Activated naive CD4-positive, alpha-beta T cell treated with anti-CD3 and anti-CD28 coated beads for 36 hours (primary cell): ENCODE results near the gene ONECUT3. TPM values are rescaled to one million over a fixed set of nuclear protein-coding genes. Genes with fewer than 3 reads are reported as not detected.
"Not testable (repeated sequence)": the region's sequence is repeated elsewhere in the genome, so short reads cannot be mapped to it uniquely, and the experiment has no call there.

Experiments
- CTCF ChIA-PET: fragments of 350-600 bp; sonication (Branson Sonifier 250); formaldehyde crosslinking; loops from one replicate; lab custom pipeline; 2021; ENCODE audit warnings: antibody characterized with exemption; lab: Charles Lee
- DNase-seq: peaks from one replicate; pipeline ENCODE4 v3.0.0-alpha.2; 2020
- H3K27ac Mint-ChIP-seq: one replicate; pipeline ENCODE4 v1.8.0; 2021; ENCODE audit warnings: mild to moderate bottlenecking, mixed read lengths
- H3K27me3 Mint-ChIP-seq: one replicate; pipeline ENCODE4 v1.8.0; 2021; ENCODE audit warnings: low read depth, mixed read lengths
- H3K36me3 Mint-ChIP-seq: one replicate; pipeline ENCODE4 v1.8.0; 2021; ENCODE audit warnings: low read depth, mixed read lengths
- H3K4me1 Mint-ChIP-seq: one replicate; pipeline ENCODE4 v1.8.0; 2021; ENCODE audit warnings: low read depth, mixed read lengths
- H3K4me3 Mint-ChIP-seq: one replicate; pipeline ENCODE4 v1.8.0; 2021; ENCODE audit warnings: mild to moderate bottlenecking, moderate library complexity, mixed read lengths
- H3K9me3 Mint-ChIP-seq: one replicate; pipeline ENCODE4 v1.8.0; 2021; ENCODE audit warnings: mixed read lengths
- intact Hi-C: fragments of 100-400 bp; cut with micrococcal nuclease; formaldehyde crosslinking; loops from one replicate; pipeline ENCODE4 v1.15.1; 2023
- total RNA-seq, 2 experiments: library from RNA; stranded (reverse); gene quantifications; one replicate each; pipeline ENCODE4 v1.2.3, GENCODE V29; 2021

ONECUT3 gene
- total RNA-seq, 2 experiments from 2014 or later, result not detected

GRCh38 chr19:1754018-1754635 is 821 bp downstream of the ONECUT3 start:
- intact Hi-C loops, result no loop called here
- peaks cover 16% of the 10 kb centered on the region for H3K4me1 Mint-ChIP-seq
- no peaks in the 10 kb centered on the region for H3K36me3 Mint-ChIP-seq
- no peaks in the 10 kb centered on the region for H3K9me3 Mint-ChIP-seq
- CTCF ChIA-PET, result interaction anchor here (0.7 to 0.9 kb wide), 2 partner anchors 15 to 82 kb away, joined by 3 read pairs; no protein-coding TSS in a partner anchor
- H3K4me3 Mint-ChIP-seq, result no peak overlapping the region
- DNase-seq, result no peak
- no peak overlapping the region for H3K27ac Mint-ChIP-seq
- peaks cover 55% of the 10 kb centered on the region for H3K27me3 Mint-ChIP-seq

GRCh38 chr19:1754636-1755466 is 1.5 kb downstream of the ONECUT3 start:
- peaks cover 61% of the 10 kb centered on the region for H3K27me3 Mint-ChIP-seq
- no peaks in the 10 kb centered on the region for H3K9me3 Mint-ChIP-seq
- no peak overlapping the region for H3K27ac Mint-ChIP-seq
- H3K4me3 Mint-ChIP-seq, result no peak overlapping the region
- DNase-seq, result no peak
- intact Hi-C loops, result loop anchor here (5.0 kb wide), 1 partner anchor 288 kb away; no protein-coding TSS in a partner anchor
- CTCF ChIA-PET, result interaction anchor here (0.7 to 0.9 kb wide), 2 partner anchors 15 to 82 kb away, joined by 3 read pairs; no protein-coding TSS in a partner anchor
- H3K4me1 Mint-ChIP-seq, result peaks cover 16% of the 10 kb centered on the region
- no peaks in the 10 kb centered on the region for H3K36me3 Mint-ChIP-seq

- Mint-ChIP-seq H3K9me3 (no peaks in the 10 kb centered on the region), H3K36me3 (no peaks in the 10 kb centered on the region), H3K27me3 (peaks cover 60% of the 10 kb centered on the region), H3K4me3 (no peak overlapping the region), H3K27ac (no peak overlapping the region), H3K4me1 (peaks cover 12% of the 10 kb centered on the region)
- DNase-seq, result no peak
- CTCF ChIA-PET, result no interaction called here
- intact Hi-C loops, result loop anchor here (5.0 kb wide), 1 partner anchor 288 kb away; no protein-coding TSS in a partner anchor
These were observed 2.3 kb downstream of the ONECUT3 start for GRCh38 chr19:1755467-1756171.

GRCh38 chr19:1756264-1756663 is 3.0 kb downstream of the ONECUT3 start:
- Mint-ChIP-seq H3K27ac (no peak overlapping the region), H3K4me3 (no peak overlapping the region), H3K27me3 (peaks cover 62% of the 10 kb centered on the region), H3K4me1 (peaks cover 12% of the 10 kb centered on the region), H3K36me3 (no peaks in the 10 kb centered on the region), H3K9me3 (no peaks in the 10 kb centered on the region)
- CTCF ChIA-PET, result no interaction called here
- DNase-seq, result no peak
- intact Hi-C loops, result loop anchor here (5.0 kb wide), 1 partner anchor 289 kb away; no protein-coding TSS in a partner anchor

- H3K9me3 Mint-ChIP-seq, result no peaks in the 10 kb centered on the region
- H3K4me3 Mint-ChIP-seq, result no peak overlapping the region
- H3K27ac Mint-ChIP-seq, result no peak overlapping the region
- peaks cover 12% of the 10 kb centered on the region for H3K4me1 Mint-ChIP-seq
- CTCF ChIA-PET, result no interaction called here
- peaks cover 63% of the 10 kb centered on the region for H3K27me3 Mint-ChIP-seq
- no peak for DNase-seq
- no peaks in the 10 kb centered on the region for H3K36me3 Mint-ChIP-seq
- intact Hi-C loops, result loop anchor here (5.0 kb wide), 1 partner anchor 290 kb away; no protein-coding TSS in a partner anchor
These were observed 3.6 kb downstream of the ONECUT3 start for GRCh38 chr19:1756705-1757465.

- no peak for DNase-seq
- Mint-ChIP-seq H3K9me3 (no peaks in the 10 kb centered on the region), H3K27ac (no peak overlapping the region), H3K36me3 (no peaks in the 10 kb centered on the region), H3K4me3 (no peak overlapping the region), H3K4me1 (peaks cover 12% of the 10 kb centered on the region), H3K27me3 (peaks cover 62% of the 10 kb centered on the region)
- CTCF ChIA-PET, result no interaction called here
- intact Hi-C loops, result loop anchor here (5.0 kb wide), 1 partner anchor 290 kb away; no protein-coding TSS in a partner anchor
These were observed 4.3 kb downstream of the ONECUT3 start for GRCh38 chr19:1757468-1758230.

GRCh38 chr19:1758231-1758577 is 4.9 kb downstream of the ONECUT3 start:
- H3K27me3 Mint-ChIP-seq, result peaks cover 62% of the 10 kb centered on the region
- intact Hi-C loops, result loop anchor here (5.0 kb wide), 1 partner anchor 291 kb away; no protein-coding TSS in a partner anchor

GRCh38 chr19:1758959-1759903 is 5.9 kb downstream of the ONECUT3 start:
- CTCF ChIA-PET, result no interaction called here
- peaks cover 72% of the 10 kb centered on the region for H3K27me3 Mint-ChIP-seq
- DNase-seq, result no peak
- H3K36me3 Mint-ChIP-seq, result no peaks in the 10 kb centered on the region
- intact Hi-C loops, result loop anchor here (5.0 kb wide), 1 partner anchor 292 kb away; no protein-coding TSS in a partner anchor
- no peak overlapping the region for H3K27ac Mint-ChIP-seq
- H3K4me3 Mint-ChIP-seq, result no peak overlapping the region
- peaks cover 8% of the 10 kb centered on the region for H3K4me1 Mint-ChIP-seq
- H3K9me3 Mint-ChIP-seq, result no peaks in the 10 kb centered on the region

More at GRCh38 chr19:1758231-1758577, 4.9 kb downstream of the ONECUT3 start:
- H3K4me3 Mint-ChIP-seq, result no peak overlapping the region
- CTCF ChIA-PET, result no interaction called here
- H3K36me3 Mint-ChIP-seq, result no peaks in the 10 kb centered on the region
- H3K27ac Mint-ChIP-seq, result no peak overlapping the region
- peaks cover 8% of the 10 kb centered on the region for H3K4me1 Mint-ChIP-seq
- H3K9me3 Mint-ChIP-seq, result no peaks in the 10 kb centered on the region
- DNase-seq, result no peak

GRCh38 chr19:1760020-1760419 is 6.7 kb downstream of the ONECUT3 start:
- Mint-ChIP-seq H3K9me3 (no peaks in the 10 kb centered on the region), H3K4me3 (no peak overlapping the region), H3K27me3 (peaks cover 76% of the 10 kb centered on the region), H3K27ac (no peak overlapping the region), H3K36me3 (no peaks in the 10 kb centered on the region), H3K4me1 (peaks cover 6% of the 10 kb centered on the region)
- CTCF ChIA-PET, result no interaction called here
- intact Hi-C loops, result no loop called here
- DNase-seq, result no peak

- H3K9me3 Mint-ChIP-seq, H3K36me3 Mint-ChIP-seq, H3K4me1 Mint-ChIP-seq, DNase-seq, H3K4me3 Mint-ChIP-seq, intact Hi-C loops, H3K27ac Mint-ChIP-seq: not testable (repeated sequence)
- peaks cover 78% of the 10 kb centered on the region for H3K27me3 Mint-ChIP-seq
- CTCF ChIA-PET, result interaction anchor here (0.7 kb wide), 1 partner anchor 340 kb away, joined by 4 read pairs; no protein-coding TSS in a partner anchor
These were observed 7.7 kb downstream of the ONECUT3 start for GRCh38 chr19:1760786-1761527.
